ENCODE measurements around the gene ZNF446.
"Not testable (repeated sequence)": the region's sequence is repeated elsewhere in the genome, so short reads cannot be mapped to it uniquely, and the experiment has no call there.

ZNF446 gene

GRCh38 chr19:58475714-58476497, at the start of gene ZNF446:
Gene ZNF446, plus strand, starts transcription at chr19:58476352. Its CDS starts 867 bp downstream, at chr19:58477219.
- DNase-seq (ENCODE audit: low read depth, low spot score), result peak; percentile 90

GRCh38 chr19:58428617-58429016, 47.5 kb upstream of the ZNF446 start:
- DNase-seq (ENCODE audit: low read depth, low spot score), result no peak

- DNase-seq (ENCODE audit: low read depth, low spot score), result no peak
Observed at GRCh38 chr19:58429745-58430144, 46.4 kb upstream of the ZNF446 start.

- no peak for DNase-seq (ENCODE audit: low read depth, low spot score)
Observed at GRCh38 chr19:58434217-58434616, 41.9 kb upstream of the ZNF446 start.

- peak; percentile 84 for DNase-seq (ENCODE audit: low read depth, low spot score)
Observed at GRCh38 chr19:58439576-58440554, 36.3 kb upstream of the ZNF446 start, which contains the start of gene ZNF132. Gene ZNF132, minus strand, starts transcription at chr19:58440153. Its CDS starts 332 bp downstream, at chr19:58439821.

- DNase-seq (ENCODE audit: low read depth, low spot score), result no peak
Observed at GRCh38 chr19:58440556-58440955, 35.6 kb upstream of the ZNF446 start.

- not testable (repeated sequence) for DNase-seq (ENCODE audit: low read depth, low spot score)
Observed at GRCh38 chr19:58442986-58443385, 33.2 kb upstream of the ZNF446 start.

GRCh38 chr19:58448860-58449259, 27.3 kb upstream of the ZNF446 start:
- DNase-seq (ENCODE audit: low read depth, low spot score), result not testable (repeated sequence)

- not testable (repeated sequence) for DNase-seq (ENCODE audit: low read depth, low spot score)
Observed at GRCh38 chr19:58449980-58450379, 26.2 kb upstream of the ZNF446 start.

GRCh38 chr19:58450856-58451357, 25.2 kb upstream of the ZNF446 start:
- no peak for DNase-seq (ENCODE audit: low read depth, low spot score)

GRCh38 chr19:58451358-58452101, 24.6 kb upstream of the ZNF446 start, which contains the start of gene ZNF324B:
Gene ZNF324B, plus strand, starts transcription at chr19:58451622. Its CDS starts 2,080 bp downstream, at chr19:58453702.
- peak; percentile 96 for DNase-seq (ENCODE audit: low read depth, low spot score)

- no peak for DNase-seq (ENCODE audit: low read depth, low spot score)
Observed at GRCh38 chr19:58453743-58454142, 22.4 kb upstream of the ZNF446 start.

GRCh38 chr19:58455306-58455705, 20.8 kb upstream of the ZNF446 start:
- DNase-seq (ENCODE audit: low read depth, low spot score), result no peak

- DNase-seq (ENCODE audit: low read depth, low spot score), result no peak
Observed at GRCh38 chr19:58456111-58456510, 20.0 kb upstream of the ZNF446 start.

- no peak for DNase-seq (ENCODE audit: low read depth, low spot score)
Observed at GRCh38 chr19:58460039-58460438, 16.1 kb upstream of the ZNF446 start.

- DNase-seq (ENCODE audit: low read depth, low spot score), result no peak
Observed at GRCh38 chr19:58466089-58466759, 9.9 kb upstream of the ZNF446 start.

- DNase-seq (ENCODE audit: low read depth, low spot score), result peak; percentile 96
Observed at GRCh38 chr19:58466760-58467589, 9.2 kb upstream of the ZNF446 start, which contains the start of gene ZNF324. Gene ZNF324, plus strand, starts transcription at chr19:58467080. Its CDS starts 2,106 bp downstream, at chr19:58469186.

GRCh38 chr19:58468216-58468839, 7.8 kb upstream of the ZNF446 start:
- no peak for DNase-seq (ENCODE audit: low read depth, low spot score)
